ENCODE data around the gene PPP1R8. TPM values are rescaled to one million over a fixed set of nuclear protein-coding genes. Genes with fewer than 3 reads are reported as not detected.

The PPP1R8 gene
- polyA plus RNA-seq, 1 donor, result 55.5 TPM

GRCh38 chr1:27891196-27891889 is 60.8 kb downstream of the PPP1R8 start:
- no peak for DNase-seq

- DNase-seq, result no peak
Observed at GRCh38 chr1:27894521-27894920, 63.9 kb downstream of the PPP1R8 start.

Other genes starting within 250 kb of the PPP1R8 start
- gene AHDC1, start 226.6 kb upstream of the PPP1R8 start, polyA plus RNA-seq (ENCODE audit: insufficient read length), result 43.2 TPM
- gene FGR, start 195.6 kb upstream of the PPP1R8 start, polyA plus RNA-seq (ENCODE audit: insufficient read length), result 1.2 TPM
- gene IFI6, start 158.6 kb upstream of the PPP1R8 start, polyA plus RNA-seq (ENCODE audit: insufficient read length), result 14.9 TPM
- 20.4 TPM for gene FAM76A, start 104.8 kb upstream of the PPP1R8 start, polyA plus RNA-seq (ENCODE audit: insufficient read length)
- 54.7 TPM for gene STX12, start 57.6 kb upstream of the PPP1R8 start, polyA plus RNA-seq (ENCODE audit: insufficient read length)
- 2.3 TPM for gene THEMIS2, start 41.8 kb downstream of the PPP1R8 start, polyA plus RNA-seq (ENCODE audit: insufficient read length)
- gene RPA2, start 83.8 kb downstream of the PPP1R8 start, polyA plus RNA-seq (ENCODE audit: insufficient read length), result 58.8 TPM
- 12.8 TPM for gene SMPDL3B, start 104.2 kb downstream of the PPP1R8 start, polyA plus RNA-seq (ENCODE audit: insufficient read length)
- 7.8 TPM for gene XKR8, start 129.2 kb downstream of the PPP1R8 start, polyA plus RNA-seq (ENCODE audit: insufficient read length)

All from left kidney (tissue), 2 donors.